Prostate gland (tissue), 2 donors: Measurements from ENCODE around the gene KCTD1.

ENCODE experiments used
- POLR2A ChIP-seq: fragments of 450-650 bp; IDR thresholded peaks from one replicate; pipeline ENCODE4 v1.6.1; 2016; ENCODE audit warnings: antibody characterized with exemption, mild to moderate bottlenecking
- TF ChIP-seq, protein P1 (sequence below), 4 experiments: fragments of 200-600 bp in 2 of 4; fragments of 450-650 bp in 2 of 4; sonication (generic) in 2 of 4; IDR thresholded peaks; 1 replicate in 3 of 4; 2 replicates in 1 of 4; pipeline ENCODE4 v1.5.1; 2016 to 2019; ENCODE audit warnings: antibody characterized with exemption in 4 of 4, mild to moderate bottlenecking in 2 of 4, moderate library complexity in 2 of 4

DNA sequence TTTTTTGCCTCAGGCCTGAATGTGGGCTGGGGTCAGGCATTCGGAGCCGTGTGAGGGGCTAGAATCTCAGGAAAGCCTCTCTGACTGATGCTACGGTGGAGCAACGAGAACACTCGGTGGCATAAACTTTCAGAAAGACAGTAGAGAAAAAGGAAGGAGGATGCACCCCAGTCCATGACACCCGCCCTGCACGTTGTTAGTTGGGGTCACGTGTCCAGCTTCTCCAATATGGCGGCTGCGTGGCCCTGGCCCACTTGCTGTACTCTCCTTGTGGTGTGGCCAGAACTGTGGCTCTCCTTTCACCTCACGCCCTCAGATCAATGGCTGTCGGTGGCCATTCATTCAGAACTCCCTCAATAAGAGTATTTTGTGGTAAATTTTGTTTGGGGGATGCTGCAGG, 131.2 kb downstream of the KCTD1 start:
- TF ChIP-seq POLR2A: no peak
- TF ChIP-seq, protein P1, sequence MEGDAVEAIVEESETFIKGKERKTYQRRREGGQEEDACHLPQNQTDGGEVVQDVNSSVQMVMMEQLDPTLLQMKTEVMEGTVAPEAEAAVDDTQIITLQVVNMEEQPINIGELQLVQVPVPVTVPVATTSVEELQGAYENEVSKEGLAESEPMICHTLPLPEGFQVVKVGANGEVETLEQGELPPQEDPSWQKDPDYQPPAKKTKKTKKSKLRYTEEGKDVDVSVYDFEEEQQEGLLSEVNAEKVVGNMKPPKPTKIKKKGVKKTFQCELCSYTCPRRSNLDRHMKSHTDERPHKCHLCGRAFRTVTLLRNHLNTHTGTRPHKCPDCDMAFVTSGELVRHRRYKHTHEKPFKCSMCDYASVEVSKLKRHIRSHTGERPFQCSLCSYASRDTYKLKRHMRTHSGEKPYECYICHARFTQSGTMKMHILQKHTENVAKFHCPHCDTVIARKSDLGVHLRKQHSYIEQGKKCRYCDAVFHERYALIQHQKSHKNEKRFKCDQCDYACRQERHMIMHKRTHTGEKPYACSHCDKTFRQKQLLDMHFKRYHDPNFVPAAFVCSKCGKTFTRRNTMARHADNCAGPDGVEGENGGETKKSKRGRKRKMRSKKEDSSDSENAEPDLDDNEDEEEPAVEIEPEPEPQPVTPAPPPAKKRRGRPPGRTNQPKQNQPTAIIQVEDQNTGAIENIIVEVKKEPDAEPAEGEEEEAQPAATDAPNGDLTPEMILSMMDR (IDR thresholded peaks at IDR 0.05): no peak
